Keratinocyte (primary cell): ENCODE results near the gene MSANTD1. TPM values are rescaled to one million over a fixed set of nuclear protein-coding genes. Genes with fewer than 3 reads are reported as not detected.

Experiments
- DNase-seq: peaks from one replicate; pipeline ENCODE4 v3.0.0-alpha.2; 2011; ENCODE audit warnings: low read depth, missing footprints, low spot score
- FAIRE-seq: peaks from 2 replicates; lab custom pipeline; 2011; peaks lifted over from hg19 to GRCh38; lab: Jason Lieb, UNC
- H2AFZ ChIP-seq: 2 replicates; pipeline ENCODE4 v1.6.0; 2012; ENCODE audit warnings: low read length, control low read depth, inconsistent platforms; ENCODE audit not compliant: control insufficient read depth
- H3K27ac ChIP-seq: 2 replicates; pipeline ENCODE4 v1.5.1; 2011; ENCODE audit warnings: low read length; ENCODE audit not compliant: control insufficient read depth, insufficient read depth
- H3K27me3 ChIP-seq: 3 replicates; pipeline ENCODE4 v1.6.0; 2011; ENCODE audit warnings: low read length; ENCODE audit not compliant: control insufficient read depth, insufficient read depth; ENCODE audit errors: extremely low read depth
- H3K36me3 ChIP-seq, 2 experiments: 2 replicates in 1 of 2; 3 replicates in 1 of 2; pipeline ENCODE4 v1.5.1; 2011; ENCODE audit warnings: low read length in 2 of 2, mild to moderate bottlenecking in 1 of 2; ENCODE audit not compliant: control insufficient read depth in 2 of 2, insufficient read depth in 2 of 2; ENCODE audit errors: extremely low read depth in 1 of 2
- H3K4me1 ChIP-seq: 3 replicates; pipeline ENCODE4 v1.5.1; 2011; ENCODE audit warnings: low read length; ENCODE audit not compliant: control insufficient read depth, insufficient read depth; ENCODE audit errors: extremely low read depth
- H3K4me2 ChIP-seq: 3 replicates; pipeline ENCODE4 v1.6.0; 2011; ENCODE audit warnings: low read depth, low read length; ENCODE audit not compliant: control insufficient read depth, insufficient read depth; ENCODE audit errors: extremely low read depth
- H3K4me3 ChIP-seq, 3 experiments: fragments of 200-600 bp in 1 of 3; sonication (generic) in 1 of 3; 2 replicates in 2 of 3; 3 replicates in 1 of 3; pipeline ENCODE4 v1.5.1; 2011 to 2016; ENCODE audit warnings: low read length in 3 of 3, mild to moderate bottlenecking in 3 of 3, control low read depth in 2 of 3, inconsistent platforms in 1 of 3, low read depth in 1 of 3, mixed read lengths in 1 of 3, mixed run types in 1 of 3, moderate library complexity in 1 of 3; ENCODE audit not compliant: control insufficient read depth in 2 of 3, insufficient read depth in 2 of 3; ENCODE audit errors: extremely low read depth in 1 of 3
- H3K79me2 ChIP-seq: 2 replicates; pipeline ENCODE4 v1.6.0; 2012; ENCODE audit warnings: low read length; ENCODE audit not compliant: control insufficient read depth, insufficient read depth
- H3K9ac ChIP-seq: 3 replicates; pipeline ENCODE4 v1.6.0; 2011; ENCODE audit warnings: low read length; ENCODE audit not compliant: control insufficient read depth, insufficient read depth; ENCODE audit errors: extremely low read depth
- H3K9me1 ChIP-seq: 3 replicates; pipeline ENCODE4 v1.6.0; 2011; ENCODE audit warnings: low read length; ENCODE audit not compliant: control insufficient read depth, insufficient read depth; ENCODE audit errors: extremely low read depth
- H3K9me3 ChIP-seq: 2 replicates; pipeline ENCODE4 v1.5.1; 2012; ENCODE audit warnings: low read depth, low read length; ENCODE audit not compliant: control insufficient read depth
- H4K20me1 ChIP-seq: 3 replicates; pipeline ENCODE4 v1.6.0; 2011; ENCODE audit warnings: low read length; ENCODE audit not compliant: control insufficient read depth, insufficient read depth; ENCODE audit errors: extremely low read depth
- EZH2 ChIP-seq: IDR thresholded peaks from one replicate; pipeline ENCODE4 v1.6.1; 2012; ENCODE audit warnings: inconsistent platforms, mild to moderate bottlenecking, low read length, moderate library complexity
- dilution Hi-C: fragments of 300-500 bp; cut with MboI; formaldehyde crosslinking; loops from one replicate; pipeline ENCODE4 v1.7.0; 2020; ENCODE audit warnings: low sequenced_read_pairs; ENCODE audit not compliant: extremely low pct_ligation_motif_present
- polyA plus RNA-seq, 5 experiments: library from polyadenylated mRNA; depleted of rRNA in 3 of 5; stranded (reverse) in 3 of 5; stranded (forward) in 1 of 5; unstranded in 1 of 5; fragments of >200 nt; gene quantifications; 1 replicate in 1 of 5; 2 replicates in 3 of 5; 3 replicates in 1 of 5; pipeline versions ENCODE4 v1.2.1 to v1.2.3, GENCODE V29; 2011 to 2012; ENCODE audit warnings: missing spikeins in 2 of 5, low read depth in 1 of 5, low replicate concordance in 1 of 5
- TF ChIP-seq, protein P1 (sequence below), 3 experiments: IDR thresholded peaks in 1 of 3; conservative IDR thresholded peaks in 1 of 3; optimal IDR thresholded peaks in 1 of 3; 2 replicates in 2 of 3; 3 replicates in 1 of 3; pipeline versions ENCODE3 to v1.5.1; 2011; ENCODE audit warnings: low read length in 3 of 3, mild to moderate bottlenecking in 3 of 3, moderate library complexity in 2 of 3, control low read depth in 1 of 3, inconsistent platforms in 1 of 3; ENCODE audit not compliant: insufficient read depth in 2 of 3; ENCODE audit errors: extremely low read depth in 1 of 3

MSANTD1 gene
- polyA plus RNA-seq, 1 donor (not counting 4 experiments of a cell fraction or from before 2014, with no cell fraction given): not detected

- H3K9ac ChIP-seq: no peak overlapping the region
These were observed 36.0 kb downstream of the MSANTD1 start for GRCh38 chr4:3284734-3285557.

DNA sequence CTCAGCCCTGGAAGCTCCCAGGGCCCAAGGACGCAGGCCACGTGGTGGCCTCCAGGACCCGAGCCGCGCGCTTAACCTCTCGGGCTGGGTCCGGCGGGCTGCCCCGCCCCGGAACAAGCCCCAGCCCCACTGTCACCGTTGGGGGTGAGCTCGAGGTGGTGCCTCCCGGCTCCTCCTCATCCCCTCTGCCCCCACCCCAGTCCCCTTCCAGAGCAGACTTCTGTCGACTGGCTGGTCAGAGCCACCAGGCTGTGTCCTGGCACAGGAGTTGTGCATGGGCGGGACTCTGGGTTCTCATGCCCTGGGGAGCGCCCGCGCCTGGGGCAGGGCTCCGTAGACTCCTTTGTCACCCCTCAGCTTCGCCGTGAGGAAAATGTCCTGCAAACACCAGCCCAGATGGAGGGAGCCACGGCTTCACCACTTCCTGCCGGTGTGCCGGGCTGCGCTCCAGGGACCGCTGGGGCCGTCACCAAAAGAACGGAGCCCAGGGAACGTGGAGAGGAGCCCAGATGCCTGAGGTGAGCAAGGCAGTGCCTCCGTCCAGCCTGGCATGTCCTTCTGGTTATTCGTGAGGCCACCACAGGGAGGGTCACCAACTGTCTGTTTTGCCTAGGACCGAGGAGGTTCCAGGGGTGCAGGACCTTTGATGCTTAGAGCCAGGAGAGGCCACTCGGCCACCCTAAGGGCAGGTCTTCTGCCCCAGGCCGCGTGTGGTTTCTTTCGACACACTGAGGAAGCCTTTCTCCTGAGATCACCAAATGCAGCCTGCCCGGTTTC lies 36.8 kb downstream of the MSANTD1 start:
- H3K9me3 ChIP-seq: no peaks in the 10 kb centered on the region
- H3K27me3 ChIP-seq: peaks cover 37% of the 10 kb centered on the region
- H3K36me3 ChIP-seq: no peaks in the 10 kb centered on the region
- H3K9ac ChIP-seq: no peak overlapping the region
- H3K4me2 ChIP-seq: no peak overlapping the region
- H4K20me1 ChIP-seq: no peaks in the 10 kb centered on the region
- DNase-seq (no peak), FAIRE-seq (no peak)
- peaks cover 9% of the 10 kb centered on the region for H3K4me1 ChIP-seq
- TF ChIP-seq EZH2: no peak
- TF ChIP-seq, protein P1, sequence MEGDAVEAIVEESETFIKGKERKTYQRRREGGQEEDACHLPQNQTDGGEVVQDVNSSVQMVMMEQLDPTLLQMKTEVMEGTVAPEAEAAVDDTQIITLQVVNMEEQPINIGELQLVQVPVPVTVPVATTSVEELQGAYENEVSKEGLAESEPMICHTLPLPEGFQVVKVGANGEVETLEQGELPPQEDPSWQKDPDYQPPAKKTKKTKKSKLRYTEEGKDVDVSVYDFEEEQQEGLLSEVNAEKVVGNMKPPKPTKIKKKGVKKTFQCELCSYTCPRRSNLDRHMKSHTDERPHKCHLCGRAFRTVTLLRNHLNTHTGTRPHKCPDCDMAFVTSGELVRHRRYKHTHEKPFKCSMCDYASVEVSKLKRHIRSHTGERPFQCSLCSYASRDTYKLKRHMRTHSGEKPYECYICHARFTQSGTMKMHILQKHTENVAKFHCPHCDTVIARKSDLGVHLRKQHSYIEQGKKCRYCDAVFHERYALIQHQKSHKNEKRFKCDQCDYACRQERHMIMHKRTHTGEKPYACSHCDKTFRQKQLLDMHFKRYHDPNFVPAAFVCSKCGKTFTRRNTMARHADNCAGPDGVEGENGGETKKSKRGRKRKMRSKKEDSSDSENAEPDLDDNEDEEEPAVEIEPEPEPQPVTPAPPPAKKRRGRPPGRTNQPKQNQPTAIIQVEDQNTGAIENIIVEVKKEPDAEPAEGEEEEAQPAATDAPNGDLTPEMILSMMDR (optimal IDR thresholded peaks at IDR 0.05 in 1 of 3, IDR thresholded peaks at IDR 0.05 in 1 of 3, conservative IDR thresholded peaks at IDR 0.05 in 1 of 3; ENCODE audit: extremely low read depth in 1 of 3, insufficient read depth in 2 of 3, low read length in 3 of 3): no peak
- H2AFZ ChIP-seq: no peak overlapping the region
- no peak overlapping the region for H3K27ac ChIP-seq
- no peak overlapping the region for H3K4me3 ChIP-seq
- dilution Hi-C loops: no loop called here
- H3K79me2 ChIP-seq: no peaks in the 10 kb centered on the region
- H3K9me1 ChIP-seq: no peaks in the 10 kb centered on the region

More at GRCh38 chr4:3284734-3285557, 36.0 kb downstream of the MSANTD1 start:
- Histone ChIP-seq H3K27me3 (peaks cover 29% of the 10 kb centered on the region), H3K79me2 (no peaks in the 10 kb centered on the region), H4K20me1 (no peaks in the 10 kb centered on the region), H3K9me3 (no peaks in the 10 kb centered on the region), H2AFZ (no peak overlapping the region), H3K4me3 (no peak overlapping the region), H3K27ac (no peak overlapping the region), H3K9me1 (no peaks in the 10 kb centered on the region), H3K4me2 (no peak overlapping the region), H3K36me3 (no peaks in the 10 kb centered on the region), H3K4me1 (peaks cover 9% of the 10 kb centered on the region)
- no peak for TF ChIP-seq EZH2
- TF ChIP-seq, protein P1 (optimal IDR thresholded peaks at IDR 0.05 in 1 of 3, IDR thresholded peaks at IDR 0.05 in 1 of 3, conservative IDR thresholded peaks at IDR 0.05 in 1 of 3; ENCODE audit: extremely low read depth in 1 of 3, insufficient read depth in 2 of 3, low read length in 3 of 3): no peak
- DNase-seq (no peak), FAIRE-seq (no peak)
- dilution Hi-C loops: no loop called here
